Loucy (cell line): ENCODE results near the gene NFIX.

ENCODE experiments used
- EZH2phosphoT487 ChIP-seq: fragments of 200-600 bp; IDR thresholded peaks from 2 replicates; pipeline ENCODE4 v1.6.1; 2018; ENCODE audit warnings: antibody characterized with exemption, mild to moderate bottlenecking, moderate library complexity, borderline replicate concordance
- TF ChIP-seq, protein P1 (sequence below): fragments of 200-600 bp; sonication (generic); conservative IDR thresholded peaks from 2 replicates; pipeline ENCODE4 v1.5.1; 2014; ENCODE audit warnings: mild to moderate bottlenecking, antibody characterized with exemption, low read length

DNA sequence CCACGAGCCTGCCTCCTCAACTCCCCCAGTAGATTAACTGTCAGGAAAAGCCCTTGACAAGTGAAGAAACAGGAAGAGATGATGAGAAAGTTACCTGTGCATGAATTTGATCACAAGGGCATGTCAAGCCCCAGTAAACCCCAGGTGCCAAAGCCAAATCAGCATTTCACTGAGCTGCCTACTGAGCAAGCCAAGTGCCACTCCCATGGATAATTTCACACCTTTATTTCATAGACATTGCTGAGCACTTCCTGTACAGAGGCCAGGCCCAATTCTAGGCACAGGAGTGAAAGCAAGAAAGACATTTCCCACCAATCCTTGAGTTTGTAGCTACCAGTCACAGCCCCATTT is 40.7 kb upstream of the NFIX start:
- TF ChIP-seq, protein P1, sequence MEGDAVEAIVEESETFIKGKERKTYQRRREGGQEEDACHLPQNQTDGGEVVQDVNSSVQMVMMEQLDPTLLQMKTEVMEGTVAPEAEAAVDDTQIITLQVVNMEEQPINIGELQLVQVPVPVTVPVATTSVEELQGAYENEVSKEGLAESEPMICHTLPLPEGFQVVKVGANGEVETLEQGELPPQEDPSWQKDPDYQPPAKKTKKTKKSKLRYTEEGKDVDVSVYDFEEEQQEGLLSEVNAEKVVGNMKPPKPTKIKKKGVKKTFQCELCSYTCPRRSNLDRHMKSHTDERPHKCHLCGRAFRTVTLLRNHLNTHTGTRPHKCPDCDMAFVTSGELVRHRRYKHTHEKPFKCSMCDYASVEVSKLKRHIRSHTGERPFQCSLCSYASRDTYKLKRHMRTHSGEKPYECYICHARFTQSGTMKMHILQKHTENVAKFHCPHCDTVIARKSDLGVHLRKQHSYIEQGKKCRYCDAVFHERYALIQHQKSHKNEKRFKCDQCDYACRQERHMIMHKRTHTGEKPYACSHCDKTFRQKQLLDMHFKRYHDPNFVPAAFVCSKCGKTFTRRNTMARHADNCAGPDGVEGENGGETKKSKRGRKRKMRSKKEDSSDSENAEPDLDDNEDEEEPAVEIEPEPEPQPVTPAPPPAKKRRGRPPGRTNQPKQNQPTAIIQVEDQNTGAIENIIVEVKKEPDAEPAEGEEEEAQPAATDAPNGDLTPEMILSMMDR = no peak
- no peak for TF ChIP-seq EZH2phosphoT487
